GM19239 (cell line): ENCODE data around the gene CALN1.
"Not testable (repeated sequence)": the region's sequence is repeated elsewhere in the genome, so short reads cannot be mapped to it uniquely, and the experiment has no call there.

Experiments
- DNase-seq: peaks from one replicate; pipeline ENCODE4 v3.0.0; 2011; ENCODE audit warnings: low spot score; ENCODE audit not compliant: insufficient read length
- FAIRE-seq: peaks from 2 replicates; lab custom pipeline; 2011; peaks lifted over from hg19 to GRCh38; lab: Jason Lieb, UNC

CALN1 gene

DNA sequence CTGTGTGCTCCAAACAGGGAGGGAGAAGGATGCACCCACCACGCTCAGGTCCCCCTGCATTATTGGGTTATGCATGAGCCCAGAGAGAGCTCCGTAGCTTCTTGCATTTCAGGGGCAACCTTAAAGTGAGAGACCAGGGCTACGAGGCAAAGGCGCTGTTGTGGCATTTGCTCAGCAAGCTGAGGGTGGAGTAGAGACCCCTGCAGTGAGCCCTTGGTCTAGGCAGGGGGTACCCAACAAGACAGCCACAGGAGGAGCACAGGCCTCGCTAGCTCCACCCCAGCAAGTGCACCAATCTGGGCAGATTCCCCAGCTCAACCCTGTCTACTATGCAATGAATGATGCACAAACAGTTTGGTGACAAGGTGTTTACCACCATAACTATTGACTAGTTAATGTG is 198.4 kb downstream of the CALN1 start:
- DNase-seq (no peak), FAIRE-seq (no peak)

DNA sequence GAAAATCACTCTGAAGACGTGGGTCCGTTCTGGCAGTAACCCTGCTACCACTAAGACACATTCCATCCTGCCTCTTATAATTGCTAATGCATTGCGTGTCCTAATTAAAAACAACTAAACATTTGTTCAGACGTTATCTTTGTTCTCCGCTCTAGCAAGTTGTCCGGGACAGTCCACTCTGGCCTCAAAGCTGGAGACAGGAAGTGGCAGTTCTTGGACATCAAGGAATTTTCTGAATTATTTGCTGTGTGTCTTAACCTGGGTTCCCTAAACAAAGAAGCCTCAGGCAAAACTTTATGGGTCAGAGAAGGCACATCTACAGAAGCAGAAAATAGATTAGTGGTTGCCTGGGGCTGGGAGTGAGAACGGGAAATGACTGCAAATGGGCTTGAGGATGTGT is 199.1 kb downstream of the CALN1 start:
- no peak for FAIRE-seq
- DNase-seq, result no peak

GRCh38 chr7:72211175-72211574 is 201.0 kb downstream of the CALN1 start:
- FAIRE-seq (no peak), DNase-seq (no peak)

DNA sequence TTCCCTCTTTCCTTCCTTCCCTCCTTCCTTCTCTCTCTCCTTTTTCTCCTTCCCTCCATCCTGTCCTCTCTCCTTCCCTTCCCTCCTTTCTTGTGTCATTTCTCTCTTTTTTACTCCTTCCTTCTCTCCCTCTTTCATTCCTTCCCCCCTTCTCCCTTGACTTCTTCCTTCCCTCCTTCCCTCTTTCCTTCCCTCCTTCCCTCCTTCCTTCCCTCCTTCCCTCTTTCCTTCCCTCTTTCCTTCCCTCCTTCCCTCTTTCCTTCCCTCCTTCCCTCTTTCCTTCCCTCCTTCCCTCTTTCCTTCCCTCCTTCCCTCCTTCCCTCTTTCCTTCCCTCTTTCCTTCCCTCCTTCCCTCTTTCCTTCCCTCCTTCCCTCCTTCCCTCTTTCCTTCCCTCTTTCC is 203.1 kb downstream of the CALN1 start:
- not testable (repeated sequence) for FAIRE-seq, DNase-seq

- no peak for DNase-seq
- no peak for FAIRE-seq
These were observed 216.0 kb downstream of the CALN1 start for GRCh38 chr7:72196176-72196575.

DNA sequence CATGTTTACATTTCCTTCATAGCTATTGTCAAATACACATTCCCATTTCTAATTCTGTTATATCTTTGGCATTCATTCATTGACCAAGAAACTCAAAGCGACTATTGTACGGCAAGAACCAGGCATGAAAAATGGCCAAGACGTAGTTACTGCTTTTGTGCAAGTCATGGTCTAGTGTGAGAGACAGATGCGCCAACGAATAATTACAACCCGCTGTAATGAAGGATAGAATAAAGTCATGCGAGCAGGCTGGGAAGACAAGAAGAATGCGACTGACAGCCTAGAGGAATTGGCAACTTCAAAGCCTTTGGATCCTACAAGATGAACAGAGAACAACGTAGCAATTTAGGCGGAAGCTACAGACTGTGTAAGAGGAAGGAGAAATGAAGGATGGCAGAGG is 221.2 kb downstream of the CALN1 start:
- FAIRE-seq (no peak), DNase-seq (no peak)

DNA sequence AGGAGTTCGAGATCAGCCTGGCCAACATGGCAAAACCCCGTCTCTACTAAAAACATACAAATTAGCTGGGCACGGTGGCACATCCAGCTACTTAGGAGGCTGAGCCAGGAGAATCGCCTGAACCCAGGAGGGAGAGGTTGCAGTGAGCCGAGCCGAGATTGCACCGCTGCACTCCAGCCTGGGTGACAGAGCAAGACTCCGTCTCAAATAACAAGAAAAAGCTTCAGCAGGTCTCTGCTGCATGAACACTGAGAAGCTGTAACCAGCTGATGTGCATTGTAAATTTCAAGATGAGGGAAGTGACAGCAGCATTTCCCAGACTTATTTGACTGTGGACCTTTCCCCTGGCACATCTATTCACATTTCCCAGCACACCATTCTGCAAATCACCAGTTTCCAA is 222.0 kb downstream of the CALN1 start:
- no peak for FAIRE-seq
- no peak for DNase-seq

DNA sequence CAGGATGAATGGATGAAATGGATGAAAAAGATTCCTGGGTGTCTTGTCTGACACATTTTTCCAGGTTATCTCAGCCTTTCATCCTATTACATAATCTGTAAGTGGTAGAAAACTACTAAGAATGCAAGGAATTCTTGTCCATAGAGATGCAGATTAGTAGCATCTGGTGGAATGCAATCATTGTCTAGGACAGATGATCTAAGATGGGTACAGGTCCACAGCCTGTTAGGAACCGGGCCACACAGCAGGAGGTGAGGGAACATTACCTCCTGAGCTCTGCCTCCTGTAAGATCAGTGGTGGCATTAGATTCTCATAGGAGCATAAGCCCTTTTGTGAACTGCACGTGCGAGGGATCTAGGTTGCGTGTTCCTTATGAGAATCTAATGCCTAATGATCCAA is 225.0 kb downstream of the CALN1 start:
- FAIRE-seq (no peak), DNase-seq (no peak)

- FAIRE-seq (no peak), DNase-seq (no peak)
These were observed 228.3 kb downstream of the CALN1 start for GRCh38 chr7:72183835-72184234.

- no peak for DNase-seq
- FAIRE-seq, result no peak
These were observed 230.1 kb downstream of the CALN1 start for GRCh38 chr7:72182036-72182435.

DNA sequence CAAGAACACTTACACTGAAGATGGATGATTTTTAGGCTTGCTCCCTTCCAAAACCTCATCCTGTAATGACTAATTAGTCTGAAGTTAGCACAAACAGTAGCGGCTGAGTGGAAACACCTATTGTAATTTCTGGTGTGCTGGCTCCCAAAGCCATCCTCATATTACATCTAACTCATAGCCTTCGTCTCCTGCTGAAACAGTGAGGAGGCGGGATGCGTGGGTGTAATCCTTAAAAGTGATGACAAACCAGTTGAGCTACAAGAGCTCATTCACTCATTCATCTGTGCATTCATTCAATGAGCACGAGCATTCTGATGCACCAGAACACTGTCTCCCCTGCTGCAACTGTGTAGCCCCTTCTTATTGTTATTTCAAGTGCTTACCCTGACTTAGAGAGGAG is 235.3 kb downstream of the CALN1 start:
- DNase-seq, result no peak

DNA sequence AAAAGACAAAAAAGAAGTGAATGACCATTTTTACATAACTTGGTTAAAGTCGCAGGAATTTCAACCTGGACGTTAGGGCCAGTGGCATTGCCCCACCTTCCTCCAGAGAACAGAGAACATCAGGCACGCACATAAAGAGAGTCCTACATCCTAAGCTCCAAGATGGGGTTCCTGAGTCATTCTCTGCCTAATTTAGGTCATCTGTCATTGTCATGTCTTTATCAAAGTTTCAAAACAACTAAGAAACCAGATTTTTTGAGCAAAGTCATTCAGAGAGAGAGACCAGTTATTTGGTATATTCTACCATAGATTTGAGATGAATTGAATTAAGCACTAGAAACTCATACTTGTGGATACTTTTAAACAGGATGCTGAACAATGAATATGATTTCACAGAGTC is 241.7 kb downstream of the CALN1 start:
- DNase-seq (no peak), FAIRE-seq (no peak)

More for the DNA sequence above, 235.3 kb downstream of the CALN1 start:
- FAIRE-seq, result no peak

GRCh38 chr7:72163271-72163670 is 248.9 kb downstream of the CALN1 start:
- DNase-seq (no peak), FAIRE-seq (no peak)

DNA sequence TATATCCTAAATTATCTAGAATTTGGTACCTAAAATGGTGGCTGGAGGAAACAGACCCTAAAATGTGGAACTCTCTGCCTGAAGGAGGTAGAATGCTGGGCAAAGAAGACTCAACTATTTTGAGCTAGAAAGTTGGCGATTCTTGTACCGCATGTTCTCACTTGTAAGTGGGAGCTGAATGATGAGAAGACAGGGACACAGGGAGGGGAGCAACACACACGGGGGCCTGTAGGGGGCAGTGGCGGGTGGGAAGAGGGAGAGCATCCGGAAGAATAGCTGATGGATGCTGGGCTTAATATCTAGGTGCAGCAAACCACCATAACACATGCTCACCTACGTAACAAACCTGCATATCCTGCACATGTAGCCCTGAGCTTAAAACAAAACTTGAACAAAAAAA is 250.6 kb downstream of the CALN1 start:
- no peak for FAIRE-seq

DNA sequence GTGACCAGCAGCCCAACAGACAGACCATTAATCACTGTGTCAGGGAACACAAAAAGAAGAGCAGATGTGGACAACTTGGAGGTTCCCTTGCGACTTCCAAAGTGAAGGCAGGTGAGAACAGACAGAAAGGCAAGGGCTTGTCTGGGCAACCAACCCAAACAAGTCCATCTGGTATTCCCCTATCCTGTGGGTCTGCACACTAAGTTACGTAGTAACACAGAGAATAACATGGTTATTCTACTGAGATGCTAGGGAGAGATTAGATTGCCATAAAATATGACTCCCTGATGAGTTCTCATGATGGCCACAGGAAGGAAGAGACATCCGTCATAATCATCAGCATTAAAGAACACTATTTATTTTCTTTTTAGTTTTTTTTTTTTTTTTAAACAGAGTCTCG is 252.2 kb downstream of the CALN1 start:
- no peak for FAIRE-seq
- DNase-seq, result no peak

More for the DNA sequence above, 250.6 kb downstream of the CALN1 start:
- no peak for DNase-seq

DNA sequence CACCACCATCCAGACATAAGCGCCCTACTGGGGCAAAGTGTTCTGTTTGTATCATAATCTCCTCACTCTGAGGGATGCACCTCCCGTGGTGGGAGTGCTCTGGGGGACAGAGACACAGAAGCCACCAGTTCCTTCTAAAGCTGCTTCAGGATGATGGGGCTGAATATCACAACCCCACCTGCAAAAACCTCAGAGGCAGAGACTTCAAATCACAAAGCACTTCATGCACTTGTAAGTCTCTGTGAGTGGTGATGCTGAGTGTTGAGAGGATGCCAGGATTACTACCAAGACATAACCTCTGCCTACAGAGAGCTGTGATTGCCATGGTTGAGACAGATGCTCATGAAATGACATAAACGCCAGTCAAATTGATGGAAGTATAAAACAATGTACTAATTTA is 255.5 kb downstream of the CALN1 start:
- FAIRE-seq, result no peak
- DNase-seq, result no peak

GRCh38 chr7:72153132-72153512 is 259.0 kb downstream of the CALN1 start:
- FAIRE-seq, result no peak
- DNase-seq, result no peak

GRCh38 chr7:72152161-72153131 is 259.7 kb downstream of the CALN1 start:
- DNase-seq, result no peak
- FAIRE-seq, result no peak

DNA sequence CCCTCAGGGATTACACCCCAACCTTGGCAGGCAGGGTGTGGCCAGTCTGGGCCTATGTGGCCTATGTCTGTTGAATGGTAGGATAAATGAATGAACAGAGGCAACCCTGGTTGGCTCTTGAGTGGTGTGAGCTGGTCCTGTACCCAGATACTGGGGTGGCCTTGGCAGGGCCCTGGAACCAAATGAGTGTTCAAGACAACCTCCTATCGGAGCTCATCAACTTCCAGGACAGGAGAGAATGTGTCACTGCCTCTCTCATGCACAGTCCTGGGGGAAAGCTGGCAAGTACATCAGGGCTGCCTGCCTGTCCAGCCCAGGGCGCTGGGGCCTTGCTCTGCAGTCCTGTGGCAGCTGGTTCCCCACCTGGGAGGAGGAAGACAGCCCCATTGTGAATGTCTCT is 271.6 kb downstream of the CALN1 start:
- FAIRE-seq (no peak), DNase-seq (no peak)

DNA sequence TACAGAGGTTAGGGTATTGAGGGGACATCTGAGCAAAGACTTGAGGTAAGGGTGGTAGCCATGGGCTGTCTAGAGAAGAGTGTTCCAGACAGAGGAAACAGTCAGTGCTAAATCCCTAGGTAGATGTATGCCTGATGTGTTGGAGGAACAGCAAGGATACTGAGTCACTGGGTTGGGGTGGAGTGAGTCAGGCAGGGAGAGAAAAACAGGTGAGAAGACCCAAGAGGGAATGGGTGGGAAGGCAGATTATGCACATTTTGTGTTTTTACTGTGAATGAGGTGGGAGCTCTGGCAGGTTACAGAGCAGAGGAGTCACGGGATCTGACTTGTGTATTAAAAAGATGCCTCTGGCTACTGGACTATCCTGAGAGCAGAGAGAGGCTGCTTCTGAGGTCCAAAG is 285.0 kb downstream of the CALN1 start:
- no peak for FAIRE-seq
- no peak for DNase-seq

DNA sequence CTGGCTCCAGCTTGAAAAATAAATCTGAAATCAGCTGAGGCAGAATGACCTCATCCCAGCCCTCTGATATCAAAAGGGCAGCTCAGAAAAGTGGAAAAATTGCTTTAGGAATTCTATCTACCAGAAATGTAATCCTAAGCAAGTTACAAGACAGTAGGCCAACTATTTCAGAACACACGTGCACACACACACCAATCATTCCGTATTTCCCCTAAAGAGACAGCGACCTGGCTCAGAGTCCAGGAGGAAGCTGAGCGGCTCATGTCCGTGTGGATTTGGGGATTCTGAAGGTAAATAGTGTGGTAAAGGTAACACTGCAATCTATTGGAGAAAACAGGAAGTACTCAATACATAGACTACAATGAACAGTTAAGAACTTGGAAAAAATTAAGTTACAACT is 288.2 kb downstream of the CALN1 start:
- no peak for FAIRE-seq
- DNase-seq, result no peak

DNA sequence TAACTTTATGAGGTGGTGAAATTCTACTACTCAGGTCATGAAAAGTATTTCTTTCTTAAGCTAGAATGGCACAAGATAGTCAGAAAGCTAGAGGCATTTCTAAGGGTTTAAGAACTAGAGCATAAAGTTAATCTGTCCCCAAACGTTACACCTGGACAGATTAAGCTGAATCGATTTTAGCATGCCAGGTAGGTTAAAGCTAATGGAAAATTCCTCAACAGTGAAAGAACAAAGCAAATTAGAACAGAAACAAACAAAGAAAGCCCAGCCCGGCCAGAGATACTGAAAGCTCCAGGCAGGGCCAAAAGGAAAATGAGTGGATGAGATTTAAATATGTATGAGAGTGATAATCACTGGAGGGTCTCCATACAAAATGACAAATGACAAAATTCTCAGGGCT is 293.8 kb downstream of the CALN1 start:
- DNase-seq, result no peak
- no peak for FAIRE-seq
